ENCODE results near the gene FOXC1. TPM values are rescaled to one million over a fixed set of nuclear protein-coding genes. Genes with fewer than 3 reads are reported as not detected.

FOXC1 gene
- polyA plus RNA-seq, 2 of the 4 experiments (the other 2 are of a cell fraction), result 3.4 to 4.7 TPM

DNA sequence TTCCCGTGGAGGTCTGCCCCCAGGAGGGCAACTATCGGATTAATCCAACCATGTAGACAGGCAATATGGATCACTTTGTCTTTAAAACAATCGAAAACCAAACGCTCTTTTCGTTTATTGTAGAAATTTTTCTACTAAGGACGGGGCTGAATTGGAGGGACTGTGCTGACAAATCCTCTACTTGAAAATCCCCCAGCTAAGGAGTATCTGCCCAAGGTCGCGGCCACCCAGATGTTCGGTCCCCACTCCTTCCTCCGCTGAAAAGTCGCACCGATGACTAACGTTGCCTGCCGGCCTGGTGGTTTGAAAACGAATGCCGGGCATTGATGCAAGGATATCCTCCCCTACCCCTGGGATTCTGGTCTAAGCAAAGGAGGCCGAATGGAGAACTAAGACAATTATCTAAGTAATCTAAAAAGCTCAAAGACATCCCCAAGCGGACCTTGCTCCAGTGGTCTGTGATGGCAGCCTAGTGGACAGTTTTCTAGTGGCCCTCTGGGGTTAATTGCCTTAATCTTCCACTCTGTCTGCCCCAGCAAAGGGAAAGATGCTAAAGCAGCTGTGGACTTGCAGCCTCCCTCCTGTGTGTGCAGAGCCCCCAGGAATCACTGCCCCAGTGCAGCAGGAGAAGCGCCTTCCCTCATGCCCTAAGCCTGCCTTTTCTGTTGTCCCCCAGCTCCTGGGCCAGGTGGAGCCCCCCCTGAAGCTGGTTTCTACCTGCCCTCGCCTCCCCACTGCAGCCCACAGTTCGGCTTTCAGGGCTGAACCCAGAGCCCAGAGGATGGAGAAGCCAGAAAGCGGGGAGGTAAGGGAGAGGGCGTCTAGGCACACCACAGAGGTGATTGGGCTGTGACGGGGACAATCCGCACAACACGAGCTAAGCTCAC, 3.6 kb upstream of the FOXC1 start:
- ATAC-seq (no peak), DNase-seq (ENCODE audit: low read depth in 1 of 2, low spot score in 1 of 2) (no peak), FAIRE-seq (no peak)
- WGBS (ENCODE audit: missing lambda C conversion rate), result 91% methylated on average over 25 of the region's 26 CpGs
- Histone ChIP-seq H3K9me3 (no peaks in the 10 kb centered on the region), H3K4me2 (no peak overlapping the region), H3K4me3 (no peak overlapping the region), H3K27ac (no peak overlapping the region), H3K4me1 (no peaks in the 10 kb centered on the region)
- POLR2A ChIA-PET, result no interaction called here
- no peak for TF ChIP-seq ZNF302 (CRISPR knock-in tag; IDR thresholded peaks at IDR 0.05)
- CTCF ChIA-PET, result interaction anchor here (0.8 to 4.3 kb wide), 7 partner anchors 10 to 1090 kb away, joined by 3 to 23 read pairs (median 13); no protein-coding TSS in a partner anchor

DNA sequence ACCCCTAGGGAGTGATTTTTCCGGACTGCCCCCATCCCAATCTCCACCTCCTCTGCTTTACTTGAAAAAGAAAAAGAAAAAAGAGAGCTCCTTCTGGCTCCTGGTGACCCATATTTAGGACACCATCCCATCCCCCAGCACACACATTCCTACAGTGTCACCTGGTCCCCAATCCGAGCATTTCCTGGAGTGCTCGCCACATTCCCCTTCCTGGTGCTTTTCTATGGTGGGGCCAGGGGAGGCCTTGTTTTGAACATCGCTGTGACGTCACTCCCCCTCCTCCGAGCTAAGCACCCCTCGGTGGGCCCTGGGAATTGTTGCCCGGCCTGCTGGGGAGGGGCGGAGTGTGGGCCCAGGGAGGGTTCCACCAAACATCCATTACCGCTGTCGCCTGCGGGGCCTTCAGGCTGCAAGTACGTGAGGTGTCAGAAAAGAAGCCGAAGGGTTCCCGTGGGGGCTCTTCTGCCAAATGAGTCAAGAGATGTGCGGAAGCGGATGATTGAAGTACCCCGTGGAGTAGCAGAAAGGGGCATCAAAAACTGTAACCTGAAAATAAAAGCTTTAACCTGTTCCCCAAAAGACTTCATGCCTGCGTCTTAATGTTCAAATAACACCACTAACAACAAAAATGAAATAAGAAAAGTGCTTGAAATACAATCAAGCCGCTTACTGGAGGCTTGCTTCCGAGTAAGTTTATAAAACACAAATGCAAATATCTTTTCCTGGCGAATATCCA, 2.8 kb upstream of the FOXC1 start:
- no peak for FAIRE-seq
- TF ChIP-seq ZFP36 (IDR thresholded peaks at IDR 0.05; ENCODE audit: borderline replicate concordance, partially characterized antibody), result no peak
- TF ChIP-seq NR3C1 (IDR thresholded peaks at IDR 0.05), result no peak
- no peak for TF ChIP-seq RCOR1 (IDR thresholded peaks at IDR 0.05; ENCODE audit: low read depth, low read length)
- TF ChIP-seq FOXS1 (CRISPR knock-in tag; IDR thresholded peaks at IDR 0.05), result no peak
- TF ChIP-seq HOXB13 (CRISPR knock-in tag; IDR thresholded peaks at IDR 0.05; ENCODE audit: low read depth), result no peak
- TF ChIP-seq, protein P1, sequence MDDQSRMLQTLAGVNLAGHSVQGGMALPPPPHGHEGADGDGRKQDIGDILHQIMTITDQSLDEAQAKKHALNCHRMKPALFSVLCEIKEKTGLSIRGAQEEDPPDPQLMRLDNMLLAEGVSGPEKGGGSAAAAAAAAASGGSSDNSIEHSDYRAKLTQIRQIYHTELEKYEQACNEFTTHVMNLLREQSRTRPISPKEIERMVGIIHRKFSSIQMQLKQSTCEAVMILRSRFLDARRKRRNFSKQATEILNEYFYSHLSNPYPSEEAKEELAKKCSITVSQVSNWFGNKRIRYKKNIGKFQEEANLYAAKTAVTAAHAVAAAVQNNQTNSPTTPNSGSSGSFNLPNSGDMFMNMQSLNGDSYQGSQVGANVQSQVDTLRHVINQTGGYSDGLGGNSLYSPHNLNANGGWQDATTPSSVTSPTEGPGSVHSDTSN (IDR thresholded peaks at IDR 0.05), result no peak
- no peak for TF ChIP-seq HOXB5 (CRISPR knock-in tag; IDR thresholded peaks at IDR 0.05)
- TF ChIP-seq MAZ (IDR thresholded peaks at IDR 0.05; ENCODE audit: borderline replicate concordance, low read depth, low read length), result no peak
- TF ChIP-seq KDM1A (IDR thresholded peaks at IDR 0.05; ENCODE audit: low read depth), result no peak
- TF ChIP-seq POLR2A (IDR thresholded peaks at IDR 0.05; ENCODE audit: low read length), result no peak
- TF ChIP-seq RFX5 (IDR thresholded peaks at IDR 0.05), result no peak
- no peak for TF ChIP-seq NPAS2 (CRISPR knock-in tag; IDR thresholded peaks at IDR 0.05; ENCODE audit: borderline replicate concordance)
- Histone ChIP-seq H3K4me3 (no peak overlapping the region), H3K4me2 (no peak overlapping the region), H3K4me1 (no peaks in the 10 kb centered on the region), H3K27ac (no peak overlapping the region), H3K9me3 (no peaks in the 10 kb centered on the region)
- ChIA-PET POLR2A (no interaction called here), CTCF (interaction anchor here (0.8 to 4.3 kb wide), 8 partner anchors 10 to 1089 kb away, joined by 3 to 23 read pairs (median 8); no protein-coding TSS in a partner anchor)
- WGBS (ENCODE audit: missing lambda C conversion rate), result 85% methylated on average over 22 of the region's 22 CpGs
- DNase-seq (ENCODE audit: low read depth in 1 of 2, low spot score in 1 of 2), result no peak
- no peak for ATAC-seq

DNA sequence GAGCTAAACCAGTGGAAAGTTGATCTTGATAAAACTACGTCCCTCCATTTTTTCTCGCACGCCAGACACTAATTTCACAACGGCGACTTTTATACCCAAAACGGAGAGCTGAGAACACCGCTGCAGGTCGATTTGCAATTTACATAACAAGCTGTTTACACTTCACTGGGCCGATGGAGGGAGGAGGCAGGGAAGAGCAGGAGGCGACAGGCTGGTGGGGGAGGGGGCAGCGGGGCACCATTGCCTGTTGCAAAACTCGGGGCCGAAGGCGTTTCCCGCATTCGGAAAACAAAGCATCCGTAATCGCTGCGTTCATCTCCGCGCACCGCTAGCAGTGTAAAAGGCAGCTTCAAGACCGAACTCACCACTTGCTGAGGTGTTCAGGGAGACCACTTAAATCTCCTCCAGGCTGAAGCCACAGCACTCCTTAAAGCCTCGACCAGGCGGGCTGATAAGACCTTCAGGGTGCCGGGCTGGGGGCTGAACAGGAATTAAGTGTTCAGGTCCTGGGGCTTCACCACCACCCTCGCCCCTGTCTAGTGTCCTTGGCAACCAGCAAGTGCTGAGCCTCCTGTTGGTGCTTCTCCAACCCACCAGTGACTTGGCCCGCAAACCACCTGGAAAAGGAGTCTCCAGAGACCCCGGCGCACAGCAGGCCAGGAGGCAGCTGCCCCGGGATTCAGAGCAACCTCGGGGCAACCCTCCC, 2.0 kb upstream of the FOXC1 start:
- ChIA-PET POLR2A (no interaction called here), CTCF (interaction anchor here (0.9 to 4.3 kb wide), 8 partner anchors 9 to 1088 kb away, joined by 3 to 23 read pairs (median 8); no protein-coding TSS in a partner anchor)
- H3K4me3 ChIP-seq, result no peak overlapping the region
- DNase-seq (ENCODE audit: low read depth in 1 of 2, low spot score in 1 of 2) (no peak), ATAC-seq (no peak), FAIRE-seq (no peak)
- H3K4me1 ChIP-seq, result peaks cover 5% of the 10 kb centered on the region; the same call in 2 of the 3 replicates
- no peak for TF ChIP-seq HDAC2 (IDR thresholded peaks at IDR 0.05)
- no peak for TF ChIP-seq CHD2 (IDR thresholded peaks at IDR 0.05; ENCODE audit: low read length, partially characterized antibody)
- no peak for TF ChIP-seq MYC (IDR thresholded peaks at IDR 0.05; ENCODE audit: borderline replicate concordance, low read length)
- no peak for TF ChIP-seq KDM5A (IDR thresholded peaks at IDR 0.05)
- TF ChIP-seq NPAS2 (CRISPR knock-in tag; IDR thresholded peaks at IDR 0.05; ENCODE audit: borderline replicate concordance), result no peak
- TF ChIP-seq TFCP2L1 (CRISPR knock-in tag; IDR thresholded peaks at IDR 0.05), result no peak
- TF ChIP-seq CBX2 (IDR thresholded peaks at IDR 0.05; ENCODE audit: borderline replicate concordance, low read depth), result no peak
- TF ChIP-seq, protein P2, sequence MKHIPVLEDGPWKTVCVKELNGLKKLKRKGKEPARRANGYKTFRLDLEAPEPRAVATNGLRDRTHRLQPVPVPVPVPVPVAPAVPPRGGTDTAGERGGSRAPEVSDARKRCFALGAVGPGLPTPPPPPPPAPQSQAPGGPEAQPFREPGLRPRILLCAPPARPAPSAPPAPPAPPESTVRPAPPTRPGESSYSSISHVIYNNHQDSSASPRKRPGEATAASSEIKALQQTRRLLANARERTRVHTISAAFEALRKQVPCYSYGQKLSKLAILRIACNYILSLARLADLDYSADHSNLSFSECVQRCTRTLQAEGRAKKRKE (CRISPR knock-in tag; IDR thresholded peaks at IDR 0.05; ENCODE audit: low read depth), result no peak
- no peak for TF ChIP-seq SMC3 (IDR thresholded peaks at IDR 0.05)
- TF ChIP-seq, protein P3, sequence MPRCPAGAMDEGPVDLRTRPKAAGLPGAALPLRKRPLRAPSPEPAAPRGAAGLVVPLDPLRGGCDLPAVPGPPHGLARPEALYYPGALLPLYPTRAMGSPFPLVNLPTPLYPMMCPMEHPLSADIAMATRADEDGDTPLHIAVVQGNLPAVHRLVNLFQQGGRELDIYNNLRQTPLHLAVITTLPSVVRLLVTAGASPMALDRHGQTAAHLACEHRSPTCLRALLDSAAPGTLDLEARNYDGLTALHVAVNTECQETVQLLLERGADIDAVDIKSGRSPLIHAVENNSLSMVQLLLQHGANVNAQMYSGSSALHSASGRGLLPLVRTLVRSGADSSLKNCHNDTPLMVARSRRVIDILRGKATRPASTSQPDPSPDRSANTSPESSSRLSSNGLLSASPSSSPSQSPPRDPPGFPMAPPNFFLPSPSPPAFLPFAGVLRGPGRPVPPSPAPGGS (IDR thresholded peaks at IDR 0.05), result no peak
- no peak for TF ChIP-seq ZSCAN20 (CRISPR knock-in tag; IDR thresholded peaks at IDR 0.05)
- WGBS (ENCODE audit: missing lambda C conversion rate), result 71% methylated on average over 29 of the region's 32 CpGs
- H3K27ac ChIP-seq, result no peak overlapping the region
- H3K9me3 ChIP-seq, result no peaks in the 10 kb centered on the region
- no peak overlapping the region for H3K4me2 ChIP-seq
